DMS53 (cell line): ENCODE data around the gene SARS1.
"Not testable (repeated sequence)": the region's sequence is repeated elsewhere in the genome, so short reads cannot be mapped to it uniquely, and the experiment has no call there.

ENCODE experiments used
- DNase-seq: peaks from one replicate; lab custom pipeline; 2025; lab: John Stamatoyannopoulos, UW

SARS1 gene

GRCh38 chr1:109275706-109276345 lies 62.1 kb downstream of the SARS1 start:
- no peak for DNase-seq

DNA sequence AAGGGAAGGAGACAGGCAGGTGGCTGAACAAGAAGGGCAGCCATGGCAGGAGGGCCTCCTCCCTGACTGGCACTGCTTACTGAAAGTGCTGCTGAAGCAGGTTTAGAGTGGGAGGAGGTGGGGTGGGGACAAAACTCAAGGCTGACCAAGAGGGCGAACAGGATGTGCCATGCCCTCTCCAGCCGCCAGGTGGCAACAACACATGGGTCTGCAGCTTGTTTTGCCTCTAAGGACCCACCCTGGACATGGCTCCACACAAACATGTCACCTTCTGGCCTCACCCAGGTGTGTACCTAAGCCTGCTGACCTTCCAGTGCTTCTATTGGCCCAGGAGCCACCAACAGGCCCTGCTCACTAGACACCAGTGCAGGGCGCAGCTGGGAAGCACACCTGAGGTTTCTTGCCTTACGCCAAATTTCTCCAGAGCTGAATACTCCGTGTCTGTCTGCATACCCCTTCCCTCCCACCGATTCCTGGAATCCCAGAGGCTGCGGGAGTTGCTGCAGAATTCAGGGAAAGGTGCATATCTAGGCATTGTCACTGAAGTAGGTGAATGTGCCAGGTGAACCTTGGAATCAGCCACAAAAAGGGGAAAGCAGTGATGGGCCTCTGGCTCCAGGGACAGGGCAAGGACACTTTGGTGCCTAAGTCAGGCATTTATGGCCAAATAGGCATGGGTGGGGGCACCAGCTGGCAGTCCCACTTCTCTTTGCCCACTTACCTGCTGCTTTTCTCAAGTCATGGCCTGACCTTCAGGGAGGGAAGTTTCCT lies 63.9 kb downstream of the SARS1 start:
- peak; percentile 89 for DNase-seq

GRCh38 chr1:109279615-109280278 lies 66.0 kb downstream of the SARS1 start:
- DNase-seq, result no peak

- no peak for DNase-seq
Observed at GRCh38 chr1:109280862-109281261, 67.1 kb downstream of the SARS1 start.

DNA sequence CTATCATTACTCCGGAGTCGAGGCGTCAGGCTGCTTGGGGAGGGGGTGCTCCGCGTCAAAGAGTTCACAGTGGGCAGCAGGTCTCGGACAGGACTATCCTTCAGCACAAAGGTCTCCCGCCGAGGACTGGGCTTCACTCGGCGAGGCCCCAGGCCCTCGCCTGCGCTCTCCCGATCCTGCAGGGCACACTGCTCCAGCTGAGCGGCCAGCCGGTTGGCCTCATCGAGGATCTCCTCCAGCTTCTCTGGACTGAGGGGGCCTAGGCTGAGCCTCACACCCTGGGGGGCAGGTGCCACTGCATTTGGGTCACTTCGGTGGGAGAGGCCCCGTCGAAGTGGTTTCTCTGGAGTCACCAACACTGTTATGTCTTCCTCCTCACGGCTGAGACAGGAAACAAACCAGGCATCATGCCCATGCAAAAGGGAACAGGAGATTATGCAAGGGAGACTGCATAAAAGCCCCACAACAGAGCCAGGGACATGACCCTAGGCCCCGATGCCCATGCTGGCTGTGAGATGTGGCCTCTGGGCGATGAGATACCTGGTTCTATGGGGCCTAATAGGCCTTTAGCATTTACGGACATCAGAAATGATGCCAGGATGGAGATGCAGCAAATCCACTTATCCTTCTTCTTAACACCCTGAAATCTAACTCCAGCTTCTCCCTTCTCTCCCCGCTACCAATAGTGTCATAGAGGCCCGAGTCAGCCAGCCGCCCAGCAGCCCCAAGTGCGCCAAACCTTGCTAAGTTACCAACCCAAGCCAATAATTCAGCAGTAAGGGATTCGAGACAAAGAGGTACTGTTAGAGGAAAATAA lies 68.2 kb downstream of the SARS1 start:
- DNase-seq, result no peak

DNA sequence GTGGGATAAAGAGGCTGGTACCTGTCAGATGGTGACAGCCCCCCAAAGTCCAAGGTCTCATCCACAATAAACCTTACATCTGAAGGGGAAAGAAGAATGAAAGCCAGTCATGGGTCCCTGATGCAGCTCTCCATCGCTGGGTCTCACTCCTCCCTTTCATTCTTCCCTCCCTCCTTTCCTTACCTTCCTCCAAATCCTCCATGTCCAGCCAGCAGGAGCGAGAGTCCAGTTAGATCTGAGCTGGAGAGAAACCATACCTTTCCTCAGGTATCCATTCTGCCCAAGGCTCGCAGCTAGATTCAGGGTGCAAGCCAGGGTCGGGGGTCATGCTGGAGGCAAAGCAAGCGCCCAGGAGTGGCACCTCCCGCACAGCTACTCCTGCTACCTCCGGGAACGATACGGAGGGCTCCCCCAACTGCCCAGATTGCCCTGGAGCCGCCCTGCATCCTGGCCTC lies 68.8 kb downstream of the SARS1 start:
- no peak for DNase-seq

DNA sequence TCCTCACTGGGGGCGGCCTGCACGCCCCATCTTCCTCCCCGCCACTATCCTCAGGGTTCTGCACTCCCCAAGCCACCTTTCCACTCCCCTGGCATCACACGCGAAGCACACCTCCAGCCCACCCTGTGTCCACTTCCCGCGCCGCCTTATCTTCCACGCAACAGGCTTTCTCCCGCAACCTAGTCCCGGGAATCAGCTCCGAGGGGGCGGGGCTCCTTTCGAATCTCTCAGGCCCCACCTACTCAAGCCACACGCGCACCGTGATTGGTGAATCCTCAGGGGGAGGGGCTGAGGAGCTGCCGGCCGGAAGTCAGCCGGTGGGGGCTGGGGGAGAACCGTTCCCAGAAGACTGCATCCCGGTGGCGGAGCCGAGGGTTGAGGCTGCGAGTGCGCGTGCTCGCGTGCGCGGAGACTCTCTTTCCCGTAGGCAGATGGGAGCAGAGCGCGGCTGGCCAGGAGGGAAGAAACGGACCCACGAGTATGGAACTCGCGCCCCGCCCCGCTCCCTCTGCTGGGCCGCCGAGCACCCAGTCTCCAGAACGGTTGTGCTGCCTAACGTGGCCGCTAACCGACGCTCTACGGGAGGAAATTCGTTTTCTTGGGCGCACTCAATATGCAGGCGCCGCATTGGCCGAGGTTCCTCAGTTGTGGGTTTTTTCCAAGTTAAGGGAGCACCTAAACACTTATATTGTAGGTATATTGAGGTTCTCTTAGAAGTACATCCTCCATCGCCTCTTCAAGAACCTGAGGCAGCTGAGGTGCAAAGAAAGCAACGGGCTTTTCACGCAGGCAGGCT lies 69.4 kb downstream of the SARS1 start, which contains the start of gene PSRC1:
Gene PSRC1 (minus strand): TSS at position 194 of the 796 bp plus-strand sequence.
- DNase-seq, result peak; percentile 99

DNA sequence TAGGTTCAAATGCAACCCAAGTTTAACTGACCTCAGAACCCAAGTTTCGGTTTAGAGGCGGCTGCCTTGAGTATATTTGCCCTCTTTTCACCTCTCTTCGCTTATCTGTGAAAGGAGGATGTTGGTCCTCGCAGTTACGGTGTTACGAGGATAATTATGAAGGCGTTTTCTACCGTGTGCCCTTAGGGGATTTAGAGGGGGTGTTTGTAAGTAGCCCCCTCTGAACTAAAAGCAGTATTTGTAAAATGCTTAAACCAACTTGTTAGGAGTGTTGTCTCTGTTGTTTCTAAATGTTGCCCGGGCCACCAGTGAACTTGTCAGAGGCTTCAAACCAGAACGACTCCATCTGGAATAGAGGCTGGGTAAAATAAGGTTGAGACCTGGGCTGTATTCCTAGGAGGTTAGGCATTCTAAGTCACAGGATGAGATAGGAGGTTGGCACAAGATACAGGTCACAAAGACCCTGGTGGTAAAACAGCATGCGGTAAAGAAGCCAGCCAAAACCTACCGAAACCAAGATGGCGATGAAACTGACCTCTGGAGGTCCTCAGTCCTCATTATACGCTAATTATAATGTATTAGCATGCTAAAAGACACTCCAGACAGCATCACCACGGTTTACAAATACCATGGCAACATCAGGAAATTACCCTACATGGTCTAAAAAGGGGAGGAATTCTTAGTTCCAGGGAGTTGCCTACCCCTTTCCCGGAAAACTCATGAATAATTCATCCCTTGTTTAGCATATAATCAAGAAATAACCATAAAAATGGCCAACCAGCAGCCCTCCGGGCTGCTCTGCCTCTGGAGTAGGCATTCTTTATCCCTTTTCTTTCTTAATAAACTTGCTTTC lies 70.3 kb downstream of the SARS1 start:
- peak; percentile 72 for DNase-seq

GRCh38 chr1:109286762-109287161 lies 73.0 kb downstream of the SARS1 start:
- DNase-seq, result not testable (repeated sequence)
